GM18498 (cell line): ENCODE measurements around the gene CCDC201.

Experiments
- ATAC-seq: cut with Tn5 transposase; IDR thresholded peaks from one replicate; pipeline ENCODE4 v1.9.1; 2021; ENCODE audit warnings: mild to moderate bottlenecking, moderate library complexity; ENCODE audit not compliant: unreplicated experiment

Gene CCDC201

GRCh38 chr7:45873035-45873354, at the start of gene CCDC201:
Gene CCDC201, minus strand, starts transcription at chr7:45873082. Its CDS starts 75 bp downstream, at chr7:45873007.
- no peak for ATAC-seq

GRCh38 chr7:45921699-45922519, 49.0 kb upstream of the CCDC201 start:
- no peak for ATAC-seq

- ATAC-seq, result no peak
Measured at GRCh38 chr7:45921381-45921698, 48.5 kb upstream of the CCDC201 start.

GRCh38 chr7:45920502-45921380, 47.9 kb upstream of the CCDC201 start, which contains the start of gene IGFBP3:
Gene IGFBP3, minus strand, starts transcription at chr7:45921272. Its CDS starts 132 bp downstream, at chr7:45921140.
- peak; percentile 42 for ATAC-seq

GRCh38 chr7:45919993-45920459, 47.1 kb upstream of the CCDC201 start:
- no peak for ATAC-seq

- ATAC-seq, result no peak
Measured at GRCh38 chr7:45919231-45919784, 46.4 kb upstream of the CCDC201 start.

GRCh38 chr7:45918556-45918955, 45.7 kb upstream of the CCDC201 start:
- ATAC-seq, result no peak

- peak; percentile 73 for ATAC-seq
Measured at GRCh38 chr7:45917658-45918057, 44.8 kb upstream of the CCDC201 start.

GRCh38 chr7:45917064-45917463, 44.2 kb upstream of the CCDC201 start:
- ATAC-seq, result no peak

- ATAC-seq, result no peak
Measured at GRCh38 chr7:45915606-45916005, 42.7 kb upstream of the CCDC201 start.

GRCh38 chr7:45914911-45915310, 42.0 kb upstream of the CCDC201 start:
- no peak for ATAC-seq

GRCh38 chr7:45912972-45913371, 40.1 kb upstream of the CCDC201 start:
- no peak for ATAC-seq

GRCh38 chr7:45911311-45911710, 38.4 kb upstream of the CCDC201 start:
- ATAC-seq, result no peak

- no peak for ATAC-seq
Measured at GRCh38 chr7:45910855-45911254, 38.0 kb upstream of the CCDC201 start.

- ATAC-seq, result no peak
Measured at GRCh38 chr7:45909561-45909960, 36.7 kb upstream of the CCDC201 start.

- no peak for ATAC-seq
Measured at GRCh38 chr7:45902820-45903219, 29.9 kb upstream of the CCDC201 start.

- ATAC-seq, result no peak
Measured at GRCh38 chr7:45901566-45901965, 28.7 kb upstream of the CCDC201 start.

- no peak for ATAC-seq
Measured at GRCh38 chr7:45898222-45898621, 25.3 kb upstream of the CCDC201 start.

GRCh38 chr7:45897042-45897690, 24.3 kb upstream of the CCDC201 start:
- no peak for ATAC-seq

- no peak for ATAC-seq
Measured at GRCh38 chr7:45894665-45895062, 21.8 kb upstream of the CCDC201 start.

- ATAC-seq, result no peak
Measured at GRCh38 chr7:45893996-45894664, 21.2 kb upstream of the CCDC201 start.
